ENCODE measurements around the gene PRICKLE2.

PRICKLE2 gene

DNA sequence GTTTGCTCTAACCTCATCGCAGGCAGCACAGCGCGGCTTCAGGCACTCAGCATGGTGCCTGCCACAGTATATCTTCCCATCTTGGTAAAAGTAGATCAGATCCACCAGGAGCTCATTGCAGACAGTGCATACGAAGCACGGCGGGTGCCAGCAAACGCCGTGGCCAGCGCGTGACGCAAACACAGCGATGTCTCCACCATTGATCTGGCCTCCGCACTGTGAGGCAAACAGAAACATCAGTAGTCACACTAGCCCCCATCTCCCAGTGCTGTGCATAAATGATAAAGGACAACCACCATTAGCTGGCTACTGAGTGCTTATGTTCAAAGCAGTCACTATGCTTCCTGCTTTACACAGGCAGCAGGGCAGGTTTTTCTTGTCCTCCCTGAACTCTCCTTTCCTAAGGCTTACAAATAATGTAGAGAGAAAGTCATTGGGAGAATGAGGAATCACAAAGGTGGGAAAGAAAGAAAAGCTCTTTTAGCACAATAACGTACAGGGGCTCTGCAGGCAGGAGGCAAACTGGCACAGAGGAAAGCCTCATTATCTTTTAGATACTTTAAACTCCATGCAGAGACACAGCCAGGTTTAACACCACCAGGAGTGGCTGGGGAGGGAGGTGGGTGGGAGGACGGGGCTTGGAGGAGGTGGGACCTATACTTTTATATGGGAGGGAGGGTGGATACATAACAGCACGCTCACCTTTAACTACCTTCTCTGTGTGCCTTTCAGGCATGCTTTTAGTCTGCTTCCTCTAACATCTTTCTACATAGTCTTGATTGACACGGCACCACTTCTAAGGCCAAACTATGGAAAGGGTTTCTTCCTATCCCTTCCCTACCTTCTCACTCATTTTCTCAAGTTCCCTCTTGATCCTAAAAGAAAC, 67.9 kb downstream of the PRICKLE2 start:
- DNase-seq (ENCODE audit: low read depth), result no peak

DNA sequence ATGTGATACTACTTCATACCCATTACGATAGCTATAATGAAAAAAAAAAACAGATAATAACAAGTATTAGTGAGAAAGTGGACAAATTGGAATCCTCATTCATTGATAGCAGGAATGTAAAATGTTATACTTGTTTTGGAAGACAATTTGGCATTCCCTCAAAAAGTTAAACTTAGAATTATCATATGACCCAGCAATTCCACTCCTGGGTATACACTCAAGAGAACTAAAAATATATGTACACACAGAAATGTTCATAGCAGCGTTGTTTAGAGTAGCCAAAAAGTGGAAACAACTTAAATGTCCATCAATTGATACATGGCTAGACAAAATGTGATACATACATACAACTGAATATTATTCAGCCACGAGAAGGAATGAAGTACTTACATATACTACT, 69.9 kb downstream of the PRICKLE2 start:
- no peak for DNase-seq (ENCODE audit: low read depth)

DNA sequence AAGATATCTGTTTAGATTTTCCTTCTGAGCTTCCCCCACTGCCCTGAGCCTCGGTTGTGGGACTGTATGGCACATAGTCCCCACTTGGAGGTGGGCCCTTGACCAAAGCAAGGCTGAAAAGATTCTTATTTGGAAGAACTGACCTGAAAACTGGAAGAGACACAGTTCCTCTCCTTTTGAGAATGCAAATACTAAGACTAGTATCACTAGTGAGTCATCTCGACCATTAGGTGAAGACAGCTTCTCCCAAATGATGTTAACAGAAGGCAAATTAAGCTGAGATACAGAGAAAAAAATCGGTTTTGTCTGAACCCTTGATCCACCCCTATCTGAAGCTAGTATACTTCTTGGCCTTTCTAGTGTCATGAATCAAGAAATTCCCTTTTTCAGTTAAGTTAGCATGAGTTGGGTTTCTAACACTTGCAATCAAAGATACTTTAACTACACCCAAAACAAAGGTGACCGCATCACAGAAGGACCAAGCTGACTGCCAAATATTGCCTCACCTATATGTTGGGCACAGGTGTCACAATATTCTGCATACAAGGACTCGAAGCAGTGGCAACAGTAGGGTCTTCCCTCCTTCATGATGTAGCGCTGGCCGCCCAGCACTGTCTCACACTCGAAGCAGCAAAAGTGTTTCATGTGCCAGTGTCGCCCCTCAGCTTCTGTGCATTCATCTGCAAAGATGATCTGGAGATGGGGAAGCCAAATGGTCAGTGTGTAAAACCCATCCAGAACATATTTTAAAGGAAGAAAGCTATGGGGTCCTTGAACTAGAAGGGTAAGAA, 72.4 kb downstream of the PRICKLE2 start:
- DNase-seq (ENCODE audit: low read depth), result no peak

DNA sequence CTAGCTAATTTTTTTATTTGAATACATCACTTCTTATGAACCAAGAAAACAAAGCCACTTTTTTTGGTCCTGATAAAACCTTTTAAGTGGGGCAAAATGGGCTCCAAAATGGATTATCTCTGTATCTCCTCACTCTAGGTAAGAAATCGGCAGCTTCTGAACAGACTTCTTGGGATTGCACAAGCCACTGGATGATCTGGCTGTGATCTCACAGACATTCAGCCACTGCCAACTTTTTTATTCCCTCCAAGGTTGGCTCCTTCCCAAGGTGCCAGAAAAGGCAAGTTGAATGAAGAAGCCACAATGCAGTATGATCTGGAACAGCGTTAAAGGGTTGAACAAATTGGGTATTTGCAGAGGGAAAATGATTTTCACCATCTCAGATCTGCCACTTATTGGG, 73.2 kb downstream of the PRICKLE2 start:
- no peak for DNase-seq (ENCODE audit: low read depth)

DNA sequence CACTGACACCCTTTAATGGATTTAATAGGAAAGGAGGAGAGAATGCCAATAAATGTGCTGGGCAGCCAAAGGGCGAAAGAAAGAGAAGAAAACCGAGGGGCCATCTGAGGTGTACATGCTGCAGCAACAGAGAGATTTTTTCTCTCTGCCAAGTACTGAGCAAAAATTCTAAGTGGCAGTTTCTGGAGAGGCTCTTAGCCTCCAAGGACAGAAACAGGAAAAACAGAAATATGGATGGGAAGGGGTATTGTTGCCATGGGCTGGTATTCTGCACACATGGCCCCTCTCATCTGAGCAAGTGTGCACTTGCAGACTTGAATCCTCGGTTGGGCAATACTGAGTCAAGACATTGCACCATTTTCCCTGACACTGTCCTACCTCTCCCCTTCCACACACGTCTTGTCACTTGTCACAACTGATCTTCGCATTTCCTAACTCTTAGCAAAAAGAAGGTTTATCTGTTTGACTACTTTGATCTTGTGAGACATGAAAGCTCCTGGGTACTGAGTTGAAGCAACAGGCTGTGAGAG, 73.9 kb downstream of the PRICKLE2 start:
- DNase-seq (ENCODE audit: low read depth), result no peak

DNA sequence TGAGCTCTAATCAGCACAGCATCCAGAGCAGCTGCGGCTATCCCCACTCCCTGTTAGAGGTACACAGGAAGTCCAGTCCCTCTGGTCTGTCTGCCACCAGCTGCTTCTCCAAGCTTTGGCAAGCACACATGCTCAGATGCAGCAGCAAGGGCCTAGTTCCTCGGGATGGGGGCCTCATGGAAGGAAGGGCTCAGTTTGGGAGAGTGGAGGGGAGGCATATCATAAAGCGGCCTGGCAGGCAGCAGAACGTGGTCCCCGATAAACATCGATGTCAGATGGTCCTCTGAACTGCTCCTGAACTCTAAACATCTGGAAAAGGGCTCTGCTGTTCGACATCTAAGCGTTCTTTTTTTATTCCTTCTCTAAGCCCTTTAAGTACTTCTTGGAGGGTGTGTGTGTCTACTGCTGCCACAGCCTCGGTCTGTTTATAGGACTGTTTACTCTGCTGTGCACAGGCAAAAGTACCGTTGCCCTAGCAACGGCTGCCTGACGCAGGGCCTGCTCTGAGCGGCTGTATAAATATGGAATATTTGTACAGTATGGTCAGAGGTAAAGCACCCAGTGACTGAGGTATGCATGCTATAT, 74.6 kb downstream of the PRICKLE2 start:
- no peak for DNase-seq (ENCODE audit: low read depth)

DNA sequence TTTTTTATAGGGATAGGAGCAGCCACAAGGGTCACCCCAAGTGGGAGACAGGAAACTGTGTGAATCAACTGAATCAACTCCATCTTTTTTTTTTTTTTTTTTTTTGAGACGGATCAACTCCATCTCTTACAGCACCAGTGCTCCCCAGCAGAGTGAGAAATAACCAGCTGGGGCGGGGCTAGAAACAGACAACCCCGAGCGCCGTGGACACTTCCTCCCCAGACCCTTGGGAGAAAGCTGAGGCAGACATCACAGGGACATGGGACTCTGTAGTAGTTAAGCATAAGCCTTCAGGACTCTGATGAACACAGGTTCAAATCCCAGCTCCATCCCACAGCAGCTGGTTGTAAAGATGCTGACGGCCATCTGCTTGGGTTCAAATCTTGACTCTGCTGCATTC, 75.4 kb downstream of the PRICKLE2 start:
- no peak for DNase-seq (ENCODE audit: low read depth)

DNA sequence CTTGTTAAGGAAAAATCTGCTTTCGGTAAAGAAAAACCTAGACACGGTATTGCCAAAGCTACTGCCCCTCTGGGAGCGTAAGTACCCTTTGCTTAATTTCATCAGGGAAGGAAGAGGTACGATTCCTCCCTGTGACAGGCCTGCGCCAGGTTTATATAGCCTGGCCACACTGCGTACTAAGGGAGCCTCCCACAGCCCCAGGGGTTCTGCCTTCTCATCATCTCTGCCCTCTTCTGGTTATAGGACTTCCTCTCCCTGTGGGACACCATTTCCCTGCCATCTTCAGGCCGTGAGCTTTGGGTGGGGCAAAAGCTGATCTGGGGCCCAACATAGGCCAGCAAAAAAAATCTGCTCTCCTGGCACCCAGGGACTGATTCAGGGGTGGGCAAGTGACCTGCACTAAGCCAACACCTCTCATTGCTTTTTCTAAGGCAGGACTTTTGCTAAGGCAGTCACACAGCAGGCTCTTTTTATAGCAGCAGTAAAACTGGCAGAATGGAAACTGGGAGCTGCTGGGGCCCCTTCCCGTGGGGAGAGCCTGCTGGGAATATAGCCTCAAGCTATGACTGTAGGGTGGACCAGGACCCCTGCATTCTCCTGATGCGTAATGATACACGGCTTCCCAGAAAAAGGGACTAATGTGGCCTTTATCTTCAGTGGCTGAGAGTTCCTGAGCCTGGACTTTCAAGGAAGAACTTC, 76.2 kb downstream of the PRICKLE2 start:
- DNase-seq (ENCODE audit: low read depth), result no peak

DNA sequence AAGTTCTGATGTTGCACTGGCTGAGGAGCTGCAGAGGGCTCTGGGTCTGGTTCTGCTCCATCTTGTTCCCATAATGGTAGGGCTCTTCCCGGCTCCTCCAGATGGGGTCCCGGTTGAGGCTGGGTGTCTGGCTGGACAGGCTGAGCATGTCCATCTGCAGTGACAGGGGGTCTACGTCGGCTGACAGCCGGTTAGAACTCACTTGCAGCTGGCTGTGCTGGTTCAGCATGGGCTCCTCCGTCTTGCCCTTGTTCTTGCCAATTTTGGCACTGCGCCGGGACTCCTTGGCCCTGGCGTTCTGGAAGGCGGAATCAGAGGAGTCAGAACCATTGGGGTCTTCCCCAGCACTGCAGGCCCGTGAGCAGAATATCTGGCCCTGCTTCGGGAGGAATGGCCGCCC, 78.1 kb downstream of the PRICKLE2 start:
- DNase-seq (ENCODE audit: low read depth), result no peak

DNA sequence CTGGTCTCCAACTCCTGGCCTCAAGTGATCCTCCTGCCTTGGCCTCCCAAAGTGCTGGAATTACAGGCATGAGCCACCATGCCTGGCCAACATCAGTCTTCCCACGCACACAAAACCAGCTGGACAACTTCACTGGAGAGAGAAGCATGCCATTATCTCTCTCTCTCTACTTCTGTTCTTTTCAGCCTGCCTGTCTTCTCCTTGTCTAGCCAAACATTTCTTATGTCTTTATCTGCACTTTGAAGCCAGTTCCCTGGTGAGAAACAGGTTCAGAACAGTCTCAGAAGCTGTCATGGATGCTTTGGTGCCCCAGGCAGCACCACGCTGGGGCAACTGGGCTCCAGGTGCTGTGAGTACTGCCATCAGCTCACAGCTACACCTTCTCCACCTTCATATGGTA, 79.8 kb downstream of the PRICKLE2 start:
- no peak for DNase-seq (ENCODE audit: low read depth)

DNA sequence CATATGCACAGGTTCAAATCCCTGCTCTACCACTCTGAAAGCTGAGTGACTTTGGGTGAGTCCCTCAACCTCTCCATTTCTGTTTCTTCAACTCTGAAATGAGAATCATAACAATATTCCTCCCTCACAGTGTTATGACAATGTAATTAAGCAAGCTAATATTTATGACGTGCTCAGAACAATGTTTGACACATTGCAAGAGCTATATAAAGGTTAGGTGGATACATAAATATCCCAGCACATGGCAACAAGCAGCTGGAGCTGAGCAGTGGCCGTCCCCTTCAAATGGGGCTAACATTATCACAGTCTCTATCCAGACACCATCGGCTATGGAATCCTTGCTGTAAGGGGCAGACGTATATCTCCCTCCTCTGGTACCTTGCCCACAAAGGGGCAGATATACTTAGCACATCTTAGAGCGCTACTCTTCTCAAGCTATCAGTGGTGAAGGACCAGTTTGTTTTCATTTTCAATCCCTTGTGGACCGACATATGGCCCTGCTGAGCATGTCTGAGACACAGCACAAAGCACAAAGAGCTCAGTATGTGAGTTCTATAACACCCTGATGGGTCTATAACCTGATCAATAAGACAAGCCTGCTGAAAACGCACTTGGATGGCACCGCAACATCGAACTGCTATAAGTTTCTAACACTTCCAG, 80.9 kb downstream of the PRICKLE2 start:
- no peak for DNase-seq (ENCODE audit: low read depth)

DNA sequence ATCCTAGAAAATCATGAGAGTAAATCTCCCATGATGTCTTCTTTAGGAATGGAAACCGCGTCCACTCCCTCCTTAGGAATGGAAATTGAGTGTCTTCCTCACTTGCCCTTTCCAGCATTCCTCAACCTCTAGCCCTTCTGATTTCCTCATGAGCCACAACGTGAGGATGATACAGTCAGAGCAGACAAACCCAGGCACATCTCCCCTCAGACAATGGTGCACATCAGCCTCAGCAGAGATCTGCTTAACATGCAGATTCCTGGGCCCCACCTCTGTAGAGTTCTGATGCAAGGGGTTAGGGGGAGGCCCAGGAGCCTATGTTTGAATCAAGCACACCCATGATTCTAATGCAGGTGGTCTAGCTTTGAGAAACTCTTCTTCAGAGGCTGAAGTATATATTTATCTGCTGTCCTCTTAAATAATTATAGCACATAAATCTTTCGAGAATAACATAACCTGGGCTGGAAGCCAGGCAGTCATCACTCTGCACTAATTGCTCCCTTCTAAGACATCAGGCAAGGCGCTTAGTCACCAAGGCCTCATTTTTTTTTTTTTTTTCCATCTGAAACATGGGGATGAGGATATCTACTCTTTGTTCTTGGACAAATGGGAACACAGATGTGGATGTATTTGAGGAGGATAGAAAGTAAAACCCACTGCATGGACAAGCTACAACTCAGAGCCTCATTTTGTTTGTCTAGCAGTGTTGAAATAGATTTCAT, 81.7 kb downstream of the PRICKLE2 start:
- no peak for DNase-seq (ENCODE audit: low read depth)

DNA sequence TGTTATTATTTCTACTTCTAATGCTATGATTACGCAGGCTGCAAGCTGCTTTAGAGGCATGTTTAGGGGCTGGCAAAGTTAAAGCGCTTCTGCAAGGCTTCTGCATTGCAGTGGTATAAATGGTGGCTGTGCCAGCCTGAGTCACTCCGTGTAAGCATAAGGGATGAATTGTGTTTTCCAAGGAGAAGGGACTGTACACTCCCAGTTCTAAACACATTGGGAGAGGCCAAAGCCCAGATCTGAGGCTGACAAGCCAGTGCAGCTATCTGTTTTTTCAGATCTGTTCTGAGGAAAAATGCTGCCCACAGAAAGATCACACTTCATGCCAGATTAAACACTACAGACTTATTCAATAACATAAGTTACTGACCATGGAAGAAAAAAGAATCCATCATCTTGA, 83.8 kb downstream of the PRICKLE2 start:
- DNase-seq (ENCODE audit: low read depth), result no peak

DNA sequence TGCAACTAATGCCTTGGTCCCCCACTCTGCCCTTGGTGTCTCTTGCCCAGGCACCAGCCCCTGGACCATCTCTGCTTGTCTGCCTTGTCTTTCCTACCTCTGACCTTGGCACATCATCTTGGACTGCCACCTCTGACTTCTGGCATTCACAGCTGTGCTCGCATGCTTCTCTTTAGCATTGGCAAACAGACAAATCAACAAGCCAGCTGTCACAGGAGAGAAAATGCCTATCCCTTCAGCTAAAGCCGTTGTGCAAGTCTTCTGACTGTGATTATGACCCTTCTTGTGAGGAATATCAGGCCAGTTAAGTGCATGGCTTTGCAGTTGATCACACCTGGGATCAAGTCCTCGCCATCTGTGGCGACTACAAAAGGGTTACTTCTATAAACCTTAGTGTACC, 84.6 kb downstream of the PRICKLE2 start:
- no peak for DNase-seq (ENCODE audit: low read depth)

DNA sequence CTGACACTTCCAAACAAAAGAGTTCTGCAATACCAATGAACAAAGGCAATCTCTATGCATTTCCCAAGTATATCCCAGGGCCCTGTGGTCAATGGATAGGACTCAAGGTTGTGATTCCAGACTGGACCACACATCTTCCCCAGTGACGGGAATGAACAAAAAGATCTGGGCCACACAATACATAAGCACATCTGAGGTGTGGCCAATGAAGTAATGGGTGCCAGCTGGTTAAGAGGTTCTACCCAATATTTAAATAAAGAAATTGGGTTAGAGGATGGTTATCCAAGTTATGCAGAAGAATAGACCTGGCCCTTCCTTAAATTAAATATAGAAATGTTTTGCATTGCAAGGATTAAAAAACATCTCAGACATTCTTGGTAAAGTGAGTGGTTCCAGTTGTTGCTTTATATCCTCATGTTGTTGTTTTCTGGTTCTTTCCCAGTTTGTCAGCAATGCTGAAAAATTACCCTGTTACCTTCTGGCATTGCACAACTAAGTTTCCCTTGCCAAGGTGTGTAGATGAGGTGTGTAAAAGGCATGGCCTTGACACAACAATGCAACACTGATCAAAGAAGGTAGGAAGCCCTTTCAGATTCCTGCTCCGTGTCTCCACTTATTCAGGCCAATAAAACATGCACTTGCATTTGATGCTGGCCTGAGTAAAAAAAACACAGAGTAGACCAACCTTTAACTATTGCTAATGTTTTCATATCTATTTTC, 86.5 kb downstream of the PRICKLE2 start:
- DNase-seq (ENCODE audit: low read depth), result no peak

DNA sequence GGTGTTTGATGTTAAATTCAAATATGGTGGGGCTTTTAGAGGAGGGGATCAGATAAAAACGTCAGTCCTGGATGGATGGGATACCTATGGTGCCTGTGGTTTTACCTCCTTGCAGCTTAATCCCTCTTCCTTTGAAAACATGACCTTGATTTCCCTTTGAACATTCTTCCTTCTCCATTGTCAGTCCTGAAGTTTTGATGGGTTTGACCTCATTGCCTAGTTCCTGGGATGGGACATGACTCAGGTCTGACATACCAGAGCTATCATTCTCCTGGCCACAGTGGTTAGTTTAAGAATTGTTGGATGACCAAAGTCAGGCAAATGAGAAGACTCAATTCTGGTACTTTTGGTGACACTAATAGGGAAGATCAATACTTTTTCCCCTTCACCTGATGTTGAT, 87.2 kb downstream of the PRICKLE2 start:
- no peak for DNase-seq (ENCODE audit: low read depth)

DNA sequence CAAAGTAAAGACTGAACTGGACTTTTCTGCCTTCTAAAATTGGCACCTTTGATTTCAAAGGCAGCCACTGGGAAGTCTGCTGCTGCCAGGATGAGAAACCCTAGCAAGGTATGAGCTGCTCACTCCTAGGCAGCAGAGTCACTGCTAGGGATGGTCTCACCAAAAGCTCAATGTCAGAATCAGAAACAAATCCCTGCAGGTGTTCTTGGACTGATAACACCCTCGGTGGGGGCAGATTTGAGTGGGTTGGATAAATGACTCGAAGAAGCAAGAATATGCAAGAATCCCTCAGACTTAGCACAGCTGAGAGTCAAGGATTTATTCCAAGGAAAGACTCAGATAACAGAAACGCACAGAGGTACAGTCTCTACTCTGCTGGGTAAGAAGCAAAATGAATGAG, 90.4 kb downstream of the PRICKLE2 start:
- DNase-seq (ENCODE audit: low read depth), result no peak

DNA sequence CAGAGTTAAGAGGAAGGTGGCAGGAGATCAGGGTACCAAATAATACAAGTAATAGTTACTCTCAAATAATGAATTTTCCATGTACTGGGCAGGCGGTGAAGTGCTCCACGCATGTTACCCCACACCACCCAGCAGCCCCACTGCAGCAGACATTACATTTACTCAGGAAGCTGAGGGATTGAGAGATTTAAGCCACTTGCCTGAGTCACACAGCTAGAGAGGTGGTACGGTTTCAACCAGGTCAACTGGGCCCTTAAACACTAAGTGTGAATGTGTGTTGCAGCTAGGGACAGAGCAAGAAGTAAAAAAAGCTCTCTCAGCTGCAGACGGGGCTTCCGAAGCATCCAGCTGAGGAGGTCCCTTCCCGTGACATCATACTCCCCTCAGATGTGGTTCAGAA, 91.3 kb downstream of the PRICKLE2 start:
- DNase-seq (ENCODE audit: low read depth), result no peak

DNA sequence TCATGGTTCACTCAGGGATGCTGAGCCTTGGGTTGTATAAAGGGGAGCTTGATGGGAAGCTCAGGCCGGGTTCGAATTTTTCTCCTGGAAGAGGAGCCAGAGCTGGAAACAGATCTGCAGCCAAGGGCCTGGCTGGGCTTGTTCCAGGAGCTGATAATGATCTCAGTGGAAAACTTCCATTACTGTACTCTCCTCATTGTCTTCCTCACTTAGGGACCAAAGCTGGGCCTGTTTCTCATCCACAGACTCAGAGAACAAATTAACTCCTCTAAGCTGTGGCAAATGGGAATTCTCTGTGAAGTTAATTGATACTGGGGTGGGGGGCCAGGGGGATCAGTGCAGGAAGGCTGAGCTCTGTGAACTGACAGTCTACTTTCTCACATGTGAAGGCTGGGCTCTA, 92.0 kb downstream of the PRICKLE2 start:
- no peak for DNase-seq (ENCODE audit: low read depth)

Measured in stimulated activated CD8-positive, alpha-beta memory T cell treated with anti-CD3 and anti-CD28 coated beads, Interleukin-7, amount 100 ng/mL, for 24 hours (primary cell).